HFF-Myc (cell line): ENCODE results near the gene RAPH1.
"Not testable (repeated sequence)": the region's sequence is repeated elsewhere in the genome, so short reads cannot be mapped to it uniquely, and the experiment has no call there.

Source experiments
- DNase-seq: peaks from one replicate; pipeline ENCODE4 v3.0.0-alpha.2; 2011; ENCODE audit warnings: low read depth; ENCODE audit errors: extremely low read depth
- H3K4me3 ChIP-seq: replicated peaks from 2 replicates; pipeline ENCODE4 v1.5.1; 2011; ENCODE audit warnings: low read depth, mild to moderate bottlenecking, control low read depth, low read length
- CTCF ChIP-seq: IDR thresholded peaks from 2 replicates; pipeline ENCODE4 v1.5.1; 2012; ENCODE audit warnings: mild to moderate bottlenecking, low read depth, low read length, control low read depth; ENCODE audit errors: missing control alignments

Gene RAPH1

GRCh38 chr2:203431391-203432185 is 103.5 kb downstream of the RAPH1 start:
- H3K4me3 ChIP-seq, result no peak overlapping the region
- no peak for DNase-seq
- no peak for TF ChIP-seq CTCF

GRCh38 chr2:203429643-203430042 is 105.5 kb downstream of the RAPH1 start:
- not testable (repeated sequence) for H3K4me3 ChIP-seq, DNase-seq

- DNase-seq, result no peak
- no peak for TF ChIP-seq CTCF
- H3K4me3 ChIP-seq, result no peak overlapping the region
Observed at GRCh38 chr2:203427061-203427460, 108.0 kb downstream of the RAPH1 start.

GRCh38 chr2:203418271-203418670 is 116.8 kb downstream of the RAPH1 start:
- no peak for TF ChIP-seq CTCF

GRCh38 chr2:203413796-203414195 is 121.3 kb downstream of the RAPH1 start:
- H3K4me3 ChIP-seq, result no peak overlapping the region
- no peak for TF ChIP-seq CTCF
- no peak for DNase-seq

More at GRCh38 chr2:203418271-203418670, 116.8 kb downstream of the RAPH1 start:
- DNase-seq, result no peak
- no peak overlapping the region for H3K4me3 ChIP-seq

GRCh38 chr2:203412546-203413331 is 122.4 kb downstream of the RAPH1 start:
- no peak overlapping the region for H3K4me3 ChIP-seq
- no peak for DNase-seq
- TF ChIP-seq CTCF, result no peak

- no peak for DNase-seq
- H3K4me3 ChIP-seq, result no peak overlapping the region
- no peak for TF ChIP-seq CTCF
Observed at GRCh38 chr2:203407496-203407895, 127.6 kb downstream of the RAPH1 start.
